Neural crest cell (in vitro differentiated cells): Measurements from ENCODE around the gene FBXL19. TPM values are rescaled to one million over a fixed set of nuclear protein-coding genes. Genes with fewer than 3 reads are reported as not detected.

Experiments used
- DNase-seq: peaks from one replicate; pipeline ENCODE4 v3.0.0; 2021; ENCODE audit warnings: low read depth, mixed read lengths, low spot score
- H3K27ac Mint-ChIP-seq: one replicate; pipeline ENCODE4 v1.8.0; 2021; ENCODE audit warnings: mild to moderate bottlenecking, mixed read lengths; ENCODE audit not compliant: unreplicated experiment
- H3K27me3 Mint-ChIP-seq: 2 replicates; pipeline ENCODE4 v1.8.0; 2021; ENCODE audit warnings: low read depth, mild to moderate bottlenecking, mixed read lengths
- H3K36me3 Mint-ChIP-seq: 2 replicates; pipeline ENCODE4 v1.8.0; 2021; ENCODE audit warnings: low read depth, mild to moderate bottlenecking, mixed read lengths
- H3K4me1 Mint-ChIP-seq: 2 replicates; pipeline ENCODE4 v1.8.0; 2021; ENCODE audit warnings: mixed read lengths
- H3K4me3 Mint-ChIP-seq: one replicate; pipeline ENCODE4 v1.8.0; 2021; ENCODE audit warnings: mild to moderate bottlenecking, mixed read lengths
- H3K9me3 Mint-ChIP-seq: 2 replicates; pipeline ENCODE4 v1.8.0; 2021; ENCODE audit warnings: mixed read lengths
- total RNA-seq: library from RNA; stranded (reverse); gene quantifications from 2 replicates; pipeline ENCODE4 v1.2.1, GENCODE V29; 2021
- TF ChIP-seq, protein P1 (sequence below): fragments of 200-600 bp; sonication (generic); conservative IDR thresholded peaks from 2 replicates; pipeline ENCODE4 v1.5.0; 2021; ENCODE audit warnings: antibody characterized with exemption, mild to moderate bottlenecking

The FBXL19 gene
- total RNA-seq, 1 donor from 2014 or later: 84.7 TPM

DNA sequence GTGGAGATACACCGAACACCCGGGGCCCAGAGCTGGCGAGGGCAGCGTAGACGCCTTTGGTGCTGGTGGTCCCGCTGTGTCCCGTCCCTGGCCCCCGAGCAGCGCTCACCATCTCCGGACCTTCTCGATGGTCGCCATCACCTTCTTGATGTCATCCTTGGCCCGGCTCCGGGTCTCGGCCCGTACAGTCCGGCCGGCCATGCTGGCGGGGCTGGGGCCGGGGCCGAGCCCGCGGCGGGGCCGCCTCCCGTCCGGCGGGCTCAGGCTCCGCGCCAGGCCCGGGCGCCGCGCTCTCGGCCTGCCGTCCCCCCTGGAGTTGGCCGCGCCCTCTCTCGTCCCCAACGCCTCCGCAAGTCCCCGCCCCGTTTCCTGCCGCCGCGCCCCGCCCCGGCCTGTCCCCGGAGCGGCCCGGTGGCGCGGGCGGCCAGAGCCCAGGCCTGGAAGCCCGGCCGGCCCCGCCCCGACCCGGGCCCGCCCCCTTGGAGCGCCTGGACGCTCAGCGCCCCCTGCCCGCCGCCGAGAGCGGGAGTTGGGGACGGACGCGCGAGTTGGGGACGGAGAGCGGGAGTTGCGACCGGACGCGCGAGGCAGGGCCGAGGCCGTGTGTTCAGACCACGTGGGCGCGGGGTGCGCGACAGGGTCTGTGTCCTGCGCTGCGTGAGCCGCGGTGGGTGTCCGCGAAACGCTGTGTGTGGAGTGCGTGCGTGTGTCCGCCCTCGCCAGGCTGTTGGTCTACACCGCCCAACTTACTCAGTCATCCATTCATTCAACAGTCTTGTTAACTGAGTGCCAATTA, 29.4 kb upstream of the FBXL19 start, which contains the start of gene BCL7C:
Gene BCL7C (minus strand): TSS at position 334 of the 796 bp plus-strand sequence. CDS start 133 bp downstream, at position 201.
- TF ChIP-seq, protein P1, sequence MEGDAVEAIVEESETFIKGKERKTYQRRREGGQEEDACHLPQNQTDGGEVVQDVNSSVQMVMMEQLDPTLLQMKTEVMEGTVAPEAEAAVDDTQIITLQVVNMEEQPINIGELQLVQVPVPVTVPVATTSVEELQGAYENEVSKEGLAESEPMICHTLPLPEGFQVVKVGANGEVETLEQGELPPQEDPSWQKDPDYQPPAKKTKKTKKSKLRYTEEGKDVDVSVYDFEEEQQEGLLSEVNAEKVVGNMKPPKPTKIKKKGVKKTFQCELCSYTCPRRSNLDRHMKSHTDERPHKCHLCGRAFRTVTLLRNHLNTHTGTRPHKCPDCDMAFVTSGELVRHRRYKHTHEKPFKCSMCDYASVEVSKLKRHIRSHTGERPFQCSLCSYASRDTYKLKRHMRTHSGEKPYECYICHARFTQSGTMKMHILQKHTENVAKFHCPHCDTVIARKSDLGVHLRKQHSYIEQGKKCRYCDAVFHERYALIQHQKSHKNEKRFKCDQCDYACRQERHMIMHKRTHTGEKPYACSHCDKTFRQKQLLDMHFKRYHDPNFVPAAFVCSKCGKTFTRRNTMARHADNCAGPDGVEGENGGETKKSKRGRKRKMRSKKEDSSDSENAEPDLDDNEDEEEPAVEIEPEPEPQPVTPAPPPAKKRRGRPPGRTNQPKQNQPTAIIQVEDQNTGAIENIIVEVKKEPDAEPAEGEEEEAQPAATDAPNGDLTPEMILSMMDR: peak; percentile 55
- DNase-seq: peak; percentile 85
- no peaks in the 10 kb centered on the region for H3K9me3 Mint-ChIP-seq
- H3K27ac Mint-ChIP-seq: peak within 1 kb of the TSS; percentile 62
- peaks cover 2% of the 10 kb centered on the region for H3K27me3 Mint-ChIP-seq
- peak within 1 kb of the TSS; percentile 92 for H3K4me3 Mint-ChIP-seq
- H3K4me1 Mint-ChIP-seq: peaks cover 43% of the 10 kb centered on the region
- peaks cover 5% of the 10 kb centered on the region for H3K36me3 Mint-ChIP-seq

DNA sequence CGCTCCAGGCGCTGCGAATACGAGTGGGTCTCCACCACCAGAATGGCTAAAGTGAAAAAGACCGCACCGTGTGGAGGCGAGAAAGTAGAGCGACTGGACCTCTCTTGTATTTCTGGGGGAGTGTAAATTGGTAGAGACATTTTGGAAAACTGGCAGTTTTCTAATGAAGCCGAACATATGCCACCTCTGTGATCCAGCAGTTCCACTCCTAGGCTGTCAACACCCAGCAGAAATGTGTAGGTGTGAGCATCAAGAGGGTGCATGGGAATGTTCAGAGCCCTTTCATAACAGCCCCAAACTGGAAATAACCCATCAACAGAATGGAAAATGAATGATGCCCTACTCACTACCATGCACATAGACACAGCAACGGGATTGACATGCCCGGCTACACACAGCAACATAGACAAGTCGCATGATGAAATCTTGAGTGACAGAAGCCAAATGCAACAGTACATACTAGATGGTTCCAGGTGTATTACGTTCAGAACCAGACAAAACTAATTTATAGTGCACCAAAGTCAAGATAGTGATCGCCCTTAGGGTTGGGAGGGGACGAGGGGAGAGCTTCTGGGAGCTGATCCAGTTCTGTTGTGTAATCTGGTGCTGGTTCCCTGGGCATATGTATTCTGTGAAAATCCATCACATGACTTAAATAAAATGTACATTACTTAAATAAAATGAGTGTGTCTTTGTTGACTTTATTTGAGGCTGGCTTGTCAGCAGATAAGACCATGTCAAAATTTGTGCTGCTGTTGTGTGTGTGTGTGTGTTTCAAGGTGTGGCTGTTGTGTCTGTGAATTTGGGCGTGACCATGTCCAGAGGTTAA, 28.6 kb upstream of the FBXL19 start:
- H3K4me3 Mint-ChIP-seq: peak overlapping the region; percentile 92
- peak overlapping the region; percentile 43 for H3K27ac Mint-ChIP-seq
- H3K27me3 Mint-ChIP-seq: peaks cover 2% of the 10 kb centered on the region
- no peak for DNase-seq
- peaks cover 43% of the 10 kb centered on the region for H3K4me1 Mint-ChIP-seq
- H3K9me3 Mint-ChIP-seq: no peaks in the 10 kb centered on the region
- H3K36me3 Mint-ChIP-seq: peaks cover 4% of the 10 kb centered on the region
- TF ChIP-seq, protein P1: no peak

DNA sequence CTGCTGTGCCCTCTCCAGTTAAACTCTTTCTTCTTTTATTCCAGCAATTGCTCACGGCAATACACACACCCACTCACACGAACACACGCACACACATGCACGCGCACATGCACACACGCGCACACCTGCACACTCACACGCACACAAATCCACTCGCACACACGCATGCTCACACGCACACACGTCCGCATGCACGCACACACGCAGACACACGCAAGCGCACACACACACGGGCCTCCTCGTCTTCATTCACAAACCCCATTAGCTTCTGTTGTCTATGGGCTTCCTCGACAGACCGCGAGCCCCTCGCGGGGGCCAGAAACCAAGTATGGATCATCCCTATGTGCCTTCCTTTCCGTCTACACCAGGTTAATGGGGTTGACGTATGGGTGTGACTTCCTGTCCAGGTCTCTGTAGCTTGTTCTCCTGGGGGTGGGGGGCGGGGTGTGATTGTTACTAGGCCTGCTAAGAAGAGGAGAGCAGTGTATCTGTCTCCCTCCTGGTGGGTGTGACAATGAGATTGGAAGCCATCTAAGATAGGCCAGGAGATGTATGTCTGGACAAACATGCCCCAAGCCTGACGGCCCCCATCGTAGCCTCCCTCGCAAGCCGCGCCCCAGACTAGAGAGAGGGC, 27.6 kb upstream of the FBXL19 start:
- Mint-ChIP-seq H3K27ac (peak overlapping the region; percentile 96), H3K36me3 (peaks cover 4% of the 10 kb centered on the region), H3K4me3 (peak overlapping the region; percentile 92), H3K9me3 (no peaks in the 10 kb centered on the region), H3K4me1 (peaks cover 43% of the 10 kb centered on the region), H3K27me3 (peaks cover 2% of the 10 kb centered on the region)
- TF ChIP-seq, protein P1: no peak
- DNase-seq: no peak

DNA sequence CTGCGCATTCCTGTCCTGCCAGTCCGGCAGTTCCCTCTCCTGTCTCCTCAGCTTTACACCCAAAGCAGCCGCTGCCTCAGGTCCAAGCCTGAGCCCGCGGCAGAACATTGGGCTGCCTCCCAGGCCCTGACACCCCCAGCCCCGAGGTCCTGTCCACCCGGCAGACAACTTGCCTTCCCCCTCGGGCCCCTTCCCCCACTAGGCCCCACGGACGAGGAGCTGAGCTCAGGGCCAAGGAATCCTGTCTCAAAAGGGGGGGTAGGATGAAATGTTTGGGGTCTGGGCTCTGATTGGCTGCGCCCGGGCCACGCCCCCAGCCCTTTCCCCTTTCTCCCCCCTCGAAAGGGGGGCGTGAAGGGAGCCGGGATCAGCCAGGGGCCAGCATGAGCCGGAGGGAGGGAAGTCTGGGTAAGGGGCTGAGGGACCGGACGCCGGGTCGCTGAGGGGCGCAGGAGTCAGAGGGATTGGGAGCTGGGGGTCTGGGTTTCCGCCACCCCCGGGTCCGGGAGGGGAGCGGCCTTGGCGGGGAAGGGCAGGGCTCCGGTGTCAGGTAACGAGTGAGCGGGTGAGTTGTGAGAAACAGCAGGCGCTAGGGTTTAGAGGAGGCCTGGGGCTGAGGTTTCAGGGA, 27.0 kb upstream of the FBXL19 start, which contains the start of gene CTF1:
Gene CTF1 (plus strand): TSS at position 354 of the 628 bp plus-strand sequence. CDS start 30 bp downstream, at position 384.
- DNase-seq: peak; percentile 57
- H3K36me3 Mint-ChIP-seq: peaks cover 2% of the 10 kb centered on the region
- peak within 1 kb of the TSS; percentile 92 for H3K4me3 Mint-ChIP-seq
- TF ChIP-seq, protein P1: no peak
- no peaks in the 10 kb centered on the region for H3K9me3 Mint-ChIP-seq
- peaks cover 2% of the 10 kb centered on the region for H3K27me3 Mint-ChIP-seq
- H3K4me1 Mint-ChIP-seq: peaks cover 46% of the 10 kb centered on the region
- peak within 1 kb of the TSS; percentile 96 for H3K27ac Mint-ChIP-seq
